Upper lobe of left lung (tissue), 6 donors: ENCODE data around the gene LYSMD1. TPM values are rescaled to one million over a fixed set of nuclear protein-coding genes. Genes with fewer than 3 reads are reported as not detected.

Experiments used
- ATAC-seq, 2 donors: fragments of 200-7000 bp; cut with Tn5 transposase; one replicate each; pipeline ENCODE4 v1.9.1; 2022; ENCODE audit warnings: mild to moderate bottlenecking in 2 of 2, moderate library complexity in 2 of 2; ENCODE audit not compliant: low FRiP score in 2 of 2
- DNase-seq, 2 donors: peaks; one replicate each; pipeline ENCODE4 v3.0.0-alpha.2; 2019 to 2020
- H3K27ac ChIP-seq, 4 donors: fragments of 200-600 bp; sonication (generic); one replicate each; pipeline ENCODE4 v1.5.1; 2016 to 2019
- H3K27me3 ChIP-seq, 4 donors: fragments of 200-600 bp; sonication (generic); one replicate each; pipeline ENCODE4 v1.5.1; 2017 to 2019
- H3K36me3 ChIP-seq, 4 donors: fragments of 200-600 bp; sonication (generic); one replicate each; pipeline ENCODE4 v1.5.1; 2016 to 2019
- H3K4me1 ChIP-seq, 4 donors: fragments of 200-600 bp; sonication (generic); one replicate each; pipeline ENCODE4 v1.5.1; 2018 to 2019
- H3K4me3 ChIP-seq, 4 donors: fragments of 200-600 bp; sonication (generic); one replicate each; pipeline ENCODE4 v1.5.1; 2017 to 2019; ENCODE audit warnings: mild to moderate bottlenecking in 2 of 4, moderate library complexity in 1 of 4
- H3K9me3 ChIP-seq, 4 donors: fragments of 200-600 bp; sonication (generic); one replicate each; pipeline ENCODE4 v1.5.1; 2018 to 2019
- EP300 ChIP-seq, 4 donors: sonication (generic); formaldehyde crosslinking; IDR thresholded peaks; one replicate each; pipeline ENCODE4 v1.5.1; 2017; ENCODE audit warnings: antibody characterized with exemption in 4 of 4, control low read depth in 2 of 4
- POLR2A ChIP-seq, 4 donors: fragments of 450-650 bp; IDR thresholded peaks; one replicate each; pipeline ENCODE4 v1.5.1; 2016 to 2017; ENCODE audit warnings: antibody characterized with exemption in 4 of 4, mild to moderate bottlenecking in 2 of 4
- POLR2AphosphoS5 ChIP-seq, 2 donors: sonication (generic); formaldehyde crosslinking; IDR thresholded peaks; one replicate each; pipeline ENCODE4 v1.5.1; 2017; ENCODE audit warnings: antibody characterized with exemption in 2 of 2
- WGBS, 2 donors: methylation state at CpG; one replicate each; pipeline ENCODE4 v1.1.5; 2017 to 2018; 5-methylcytosine and 5-hydroxymethylcytosine counted together
- total RNA-seq, 6 donors: library from RNA; depleted of rRNA in 4 of 6; stranded (reverse); fragments of >200 nt in 4 of 6; gene quantifications; one replicate each; pipeline versions ENCODE4 v1.1.0 to v1.2.1, GENCODE V29; 2016 to 2021
- TF ChIP-seq, protein P1 (sequence below), 6 experiments: fragments of 450-650 bp in 4 of 6; fragments of 200-600 bp in 2 of 6; sonication (generic) in 2 of 6; IDR thresholded peaks; one replicate each; pipeline ENCODE4 v1.5.1; 2016 to 2019; ENCODE audit warnings: antibody characterized with exemption in 6 of 6
- donor health status: DM: no; HTN: no; CAD: no; lungs with moderate emphysema.
- donor health status: DM: no; HTN: yes; CAD: no; lungs with severe emphysema.

The LYSMD1 gene
- total RNA-seq, 6 donors from 2014 or later = 2.2 to 16.8 (median 6.2) TPM

DNA sequence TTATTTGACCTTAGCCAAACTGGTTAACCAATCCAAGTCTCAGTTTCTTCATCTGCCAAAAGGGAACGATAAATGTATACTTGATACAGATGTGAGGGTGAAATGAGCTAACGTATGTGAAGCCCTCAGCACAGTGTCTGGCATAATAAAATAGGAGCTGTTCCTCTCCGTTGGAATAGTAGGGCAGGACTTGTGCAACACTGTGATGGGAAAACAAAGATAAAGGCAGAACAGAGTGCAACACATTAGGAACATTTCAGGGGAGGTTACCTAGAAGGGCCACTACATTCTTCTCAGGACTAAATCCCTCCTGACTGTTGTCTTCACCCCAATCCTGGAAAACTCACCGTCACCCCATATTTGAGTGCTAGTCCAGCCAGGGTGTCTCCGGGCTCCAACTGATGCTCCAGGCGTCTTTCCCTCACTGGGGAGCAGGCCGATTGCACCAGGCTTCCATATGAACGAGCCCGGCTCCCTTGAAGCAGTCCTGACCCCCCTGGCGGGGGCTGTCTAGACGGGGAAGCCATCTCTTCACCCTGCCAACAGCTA lies 896 bp downstream of the LYSMD1 start:
- peak overlapping the region; percentile 65 to 87 (median 84) for H3K27ac ChIP-seq
- H3K4me1 ChIP-seq = peaks cover 18 to 35% (median 24%) of the 10 kb centered on the region in 4 donors
- no peaks in the 10 kb centered on the region for H3K27me3 ChIP-seq
- 51 to 54% methylated on average over 9 to 10 of the region's 11 CpGs for WGBS, 2 donors
- peak overlapping the region; percentile 49 to 72 (median 68) for H3K4me3 ChIP-seq
- TF ChIP-seq EP300 (IDR thresholded peaks at IDR 0.05) (no peak), POLR2A (IDR thresholded peaks at IDR 0.05) (no peak), POLR2AphosphoS5 (IDR thresholded peaks at IDR 0.05) (no peak)
- TF ChIP-seq, protein P1, sequence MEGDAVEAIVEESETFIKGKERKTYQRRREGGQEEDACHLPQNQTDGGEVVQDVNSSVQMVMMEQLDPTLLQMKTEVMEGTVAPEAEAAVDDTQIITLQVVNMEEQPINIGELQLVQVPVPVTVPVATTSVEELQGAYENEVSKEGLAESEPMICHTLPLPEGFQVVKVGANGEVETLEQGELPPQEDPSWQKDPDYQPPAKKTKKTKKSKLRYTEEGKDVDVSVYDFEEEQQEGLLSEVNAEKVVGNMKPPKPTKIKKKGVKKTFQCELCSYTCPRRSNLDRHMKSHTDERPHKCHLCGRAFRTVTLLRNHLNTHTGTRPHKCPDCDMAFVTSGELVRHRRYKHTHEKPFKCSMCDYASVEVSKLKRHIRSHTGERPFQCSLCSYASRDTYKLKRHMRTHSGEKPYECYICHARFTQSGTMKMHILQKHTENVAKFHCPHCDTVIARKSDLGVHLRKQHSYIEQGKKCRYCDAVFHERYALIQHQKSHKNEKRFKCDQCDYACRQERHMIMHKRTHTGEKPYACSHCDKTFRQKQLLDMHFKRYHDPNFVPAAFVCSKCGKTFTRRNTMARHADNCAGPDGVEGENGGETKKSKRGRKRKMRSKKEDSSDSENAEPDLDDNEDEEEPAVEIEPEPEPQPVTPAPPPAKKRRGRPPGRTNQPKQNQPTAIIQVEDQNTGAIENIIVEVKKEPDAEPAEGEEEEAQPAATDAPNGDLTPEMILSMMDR (IDR thresholded peaks at IDR 0.05) = no peak
- peak in 1 of 2 donors; percentile 45 for ATAC-seq
- DNase-seq = no peak
- H3K9me3 ChIP-seq = no peaks in the 10 kb centered on the region
- H3K36me3 ChIP-seq = peaks cover 6 to 43% (median 29%) of the 10 kb centered on the region in 4 donors

DNA sequence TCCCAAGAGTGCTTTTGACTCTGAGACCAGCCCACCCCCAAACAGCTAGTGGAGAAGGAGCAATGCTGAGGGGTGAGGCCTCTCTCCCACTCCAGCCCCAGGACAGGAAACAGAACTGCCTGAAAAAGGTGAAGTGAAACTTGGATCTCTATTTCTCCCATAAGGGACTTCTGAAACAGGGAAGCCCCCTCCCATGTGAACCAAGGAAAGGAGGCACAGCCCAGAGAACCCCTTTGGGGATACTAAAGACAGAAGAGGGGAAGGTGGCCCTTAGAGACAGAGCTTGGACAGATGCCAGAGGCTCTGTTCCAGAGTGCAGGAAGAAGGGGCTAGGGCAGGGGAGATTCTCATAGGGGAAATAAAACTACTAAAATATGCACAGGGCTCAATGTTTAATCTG lies 6.3 kb downstream of the LYSMD1 start:
- Histone ChIP-seq H3K4me1 (peaks cover 7 to 32% (median 14%) of the 10 kb centered on the region in 4 donors), H3K27me3 (no peaks in the 10 kb centered on the region), H3K36me3 (peaks cover 9 to 38% (median 21%) of the 10 kb centered on the region in 4 donors), H3K27ac (peak overlapping the region in 2 of 4 donors; percentile 56 to 64), H3K4me3 (no peak overlapping the region), H3K9me3 (no peaks in the 10 kb centered on the region)
- DNase-seq (no peak), ATAC-seq (no peak)
- TF ChIP-seq POLR2A (IDR thresholded peaks at IDR 0.05) = no peak
- TF ChIP-seq POLR2AphosphoS5 (IDR thresholded peaks at IDR 0.05) = no peak
- TF ChIP-seq, protein P1 (IDR thresholded peaks at IDR 0.05) = no peak
- TF ChIP-seq EP300 (IDR thresholded peaks at IDR 0.05) = no peak

DNA sequence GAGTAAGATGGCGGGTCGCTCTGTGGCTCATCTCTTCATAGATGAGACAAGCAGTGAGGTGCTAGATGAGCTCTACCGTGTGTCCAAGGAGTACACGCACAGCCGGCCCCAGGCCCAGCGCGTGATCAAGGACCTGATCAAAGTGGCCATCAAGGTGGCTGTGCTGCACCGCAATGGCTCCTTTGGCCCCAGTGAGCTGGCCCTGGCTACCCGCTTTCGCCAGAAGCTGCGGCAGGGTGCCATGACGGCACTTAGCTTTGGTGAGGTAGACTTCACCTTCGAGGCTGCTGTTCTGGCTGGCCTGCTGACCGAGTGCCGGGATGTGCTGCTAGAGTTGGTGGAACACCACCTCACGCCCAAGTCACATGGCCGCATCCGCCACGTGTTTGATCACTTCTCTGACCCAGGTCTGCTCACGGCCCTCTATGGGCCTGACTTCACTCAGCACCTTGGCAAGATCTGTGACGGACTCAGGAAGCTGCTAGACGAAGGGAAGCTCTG lies 6.9 kb downstream of the LYSMD1 start:
- Histone ChIP-seq H3K4me3 (peak overlapping the region in 1 of 4 donors; percentile 50), H3K9me3 (no peaks in the 10 kb centered on the region), H3K4me1 (peaks cover 5 to 29% (median 11%) of the 10 kb centered on the region in 4 donors), H3K27ac (peak overlapping the region in 3 of 4 donors; percentile 56 to 80 (median 64)), H3K27me3 (no peaks in the 10 kb centered on the region), H3K36me3 (peaks cover 9 to 38% (median 21%) of the 10 kb centered on the region in 4 donors)
- DNase-seq (peak in 1 of 2 donors; percentile 64), ATAC-seq (no peak)
- TF ChIP-seq POLR2A (IDR thresholded peaks at IDR 0.05) = no peak
- TF ChIP-seq, protein P1 (IDR thresholded peaks at IDR 0.05) = no peak
- TF ChIP-seq EP300 (IDR thresholded peaks at IDR 0.05) = no peak
- no peak for TF ChIP-seq POLR2AphosphoS5 (IDR thresholded peaks at IDR 0.05)
- 73 to 88% methylated on average over 13 to 22 of the region's 22 CpGs for WGBS, 2 donors

DNA sequence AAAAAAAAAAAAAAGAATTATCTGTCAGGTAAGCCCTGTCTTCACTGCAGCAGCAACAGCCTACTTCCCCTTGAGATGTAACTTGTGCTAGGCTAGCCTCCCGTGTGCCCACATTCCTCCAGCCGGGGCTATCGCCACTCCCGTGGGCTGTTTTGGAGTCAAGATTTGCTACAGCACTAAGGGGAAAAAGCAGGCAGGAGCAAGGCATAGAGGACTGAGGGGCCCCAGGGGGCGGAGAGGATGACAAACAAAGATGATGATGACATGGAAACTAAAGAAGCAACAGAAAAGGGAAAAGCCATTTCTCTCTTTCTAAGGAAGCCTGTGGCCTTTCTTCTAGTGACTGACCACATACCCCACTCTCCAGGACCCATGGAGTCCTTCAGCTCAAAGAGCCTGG lies 7.4 kb downstream of the LYSMD1 start:
- DNase-seq = no peak
- H3K36me3 ChIP-seq = peaks cover 9 to 38% (median 21%) of the 10 kb centered on the region in 4 donors
- no peak for ATAC-seq
- peaks cover 5 to 26% (median 11%) of the 10 kb centered on the region in 4 donors for H3K4me1 ChIP-seq
- H3K9me3 ChIP-seq = no peaks in the 10 kb centered on the region
- H3K4me3 ChIP-seq = peak overlapping the region in 1 of 4 donors; percentile 50
- TF ChIP-seq POLR2A (IDR thresholded peaks at IDR 0.05) = no peak
- TF ChIP-seq, protein P1 (IDR thresholded peaks at IDR 0.05) = no peak
- TF ChIP-seq POLR2AphosphoS5 (IDR thresholded peaks at IDR 0.05) = no peak
- no peak for TF ChIP-seq EP300 (IDR thresholded peaks at IDR 0.05)
- no peaks in the 10 kb centered on the region for H3K27me3 ChIP-seq
- 72 to 80% methylated on average over 5 of the region's 5 CpGs for WGBS, 2 donors
- H3K27ac ChIP-seq = peak overlapping the region; percentile 5 to 80 (median 66)
